PC-9 (cell line): ENCODE measurements around the gene FAM120A. TPM values are rescaled to one million over a fixed set of nuclear protein-coding genes. Genes with fewer than 3 reads are reported as not detected.

Source experiments
- BruUV-seq: library from RNA; stranded (reverse); fragments of 400-500 nt; replicated peaks from 2 replicates; lab custom pipeline; 2021; lab: Mats Ljungman, UMichigan
- CTCF ChIA-PET: fragments of 300-600 bp; sonication (Branson Sonifier 250); formaldehyde crosslinking; loops from one replicate; lab custom pipeline; 2022; ENCODE audit warnings: antibody characterized with exemption; lab: Charles Lee
- POLR2A ChIA-PET: fragments of 300-600 bp; sonication (Branson Sonifier 250); formaldehyde crosslinking; loops from one replicate; lab custom pipeline; 2022; ENCODE audit warnings: antibody characterized with exemption; ENCODE audit not compliant: unreplicated experiment; lab: Charles Lee
- DNase-seq, 2 experiments: peaks; one replicate each; pipeline versions ENCODE4 v3.0.0 to v3.0.0-alpha.2; 2015 to 2022; ENCODE audit warnings: mixed read lengths in 1 of 2
- H2AFZ ChIP-seq: fragments of 200-600 bp; sonication (generic); 2 replicates; pipeline ENCODE4 v1.8.1; 2017; ENCODE audit warnings: antibody characterized with exemption
- H3F3A ChIP-seq: fragments of 200-600 bp; sonication (generic); 2 replicates; pipeline ENCODE4 v1.8.1; 2017; ENCODE audit warnings: antibody characterized with exemption, mild to moderate bottlenecking, low read depth; ENCODE audit not compliant: insufficient read depth
- H3K27ac ChIP-seq: fragments of 200-600 bp; sonication (generic); 2 replicates; pipeline ENCODE4 v1.6.1; 2016; ENCODE audit warnings: mixed run types
- H3K27me3 ChIP-seq: fragments of 200-600 bp; sonication (generic); 2 replicates; pipeline ENCODE4 v1.6.1; 2016; ENCODE audit warnings: low read depth, mixed run types; ENCODE audit not compliant: insufficient read depth
- H3K36me3 ChIP-seq: fragments of 200-600 bp; sonication (generic); 2 replicates; pipeline ENCODE4 v1.6.1; 2016; ENCODE audit warnings: low read depth, mixed run types
- H3K4me1 ChIP-seq: fragments of 200-600 bp; sonication (generic); replicated peaks from 2 replicates; pipeline ENCODE4 v1.6.1; 2016; ENCODE audit warnings: mixed run types; ENCODE audit not compliant: insufficient read depth
- H3K4me2 ChIP-seq: fragments of 200-600 bp; sonication (generic); 2 replicates; pipeline ENCODE4 v1.6.1; 2017; ENCODE audit warnings: mixed run types
- H3K4me3 ChIP-seq: fragments of 200-600 bp; sonication (generic); 2 replicates; pipeline ENCODE4 v1.6.1; 2016; ENCODE audit warnings: mixed run types
- H3K79me2 ChIP-seq: fragments of 200-600 bp; sonication (generic); 2 replicates; pipeline ENCODE4 v1.6.1; 2017; ENCODE audit warnings: low read depth, mixed run types
- H3K9me2 ChIP-seq: fragments of 200-600 bp; sonication (generic); 2 replicates; pipeline ENCODE4 v1.8.1; 2017; ENCODE audit warnings: mild to moderate bottlenecking; ENCODE audit not compliant: insufficient read depth
- H3K9me3 ChIP-seq: fragments of 200-600 bp; sonication (generic); 2 replicates; pipeline ENCODE4 v1.8.1; 2016; ENCODE audit warnings: low read depth; ENCODE audit not compliant: insufficient read depth
- H4K20me1 ChIP-seq: fragments of 200-600 bp; sonication (generic); 2 replicates; pipeline ENCODE4 v1.8.1; 2017; ENCODE audit not compliant: insufficient read depth
- EZH2 ChIP-seq: fragments of 200-600 bp; sonication (generic); IDR thresholded peaks from 2 replicates; pipeline ENCODE4 v1.8.0; 2017; ENCODE audit warnings: antibody characterized with exemption, low read depth
- intact Hi-C: fragments of 100-400 bp; cut with micrococcal nuclease; formaldehyde crosslinking; loops from one replicate; pipeline ENCODE4 v1.10.0; 2022; ENCODE audit not compliant: unreplicated experiment
- total RNA-seq: library from RNA; stranded (reverse); gene quantifications from 2 replicates; pipeline ENCODE4 v1.2.3, GENCODE V29; 2021
- TF ChIP-seq, protein P1 (sequence below): fragments of 200-600 bp; sonication (generic); conservative IDR thresholded peaks from 2 replicates; pipeline ENCODE4 v1.6.1; 2017; ENCODE audit warnings: mixed run types, antibody characterized with exemption, mild to moderate bottlenecking, moderate library complexity

The FAM120A gene
- total RNA-seq, 1 experiment from 2014 or later, result 171 TPM

DNA sequence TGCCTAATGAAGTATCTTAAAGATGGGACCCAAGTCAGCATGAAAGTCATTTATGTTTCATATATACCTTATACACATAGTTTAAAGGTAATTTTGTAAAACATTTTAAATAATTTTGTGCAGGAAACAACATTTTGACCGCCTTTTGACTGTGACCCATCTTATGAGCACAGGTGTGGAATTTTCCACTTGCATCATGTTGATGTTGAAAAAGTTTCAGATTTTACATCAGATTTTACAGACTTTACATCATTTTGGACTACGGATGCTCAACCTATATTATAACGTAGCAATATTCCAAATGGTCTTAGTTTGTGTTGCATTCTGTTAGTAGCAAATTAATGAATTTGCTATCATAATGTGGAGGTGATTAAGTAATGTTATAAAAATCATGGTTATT, 23.6 kb downstream of the FAM120A start:
- no peak overlapping the region for H2AFZ ChIP-seq
- H3K27me3 ChIP-seq, result no peaks in the 10 kb centered on the region
- no peak overlapping the region for H3K4me3 ChIP-seq
- H3K27ac ChIP-seq, result no peak overlapping the region
- intact Hi-C loops, result no loop called here
- TF ChIP-seq EZH2, result no peak
- TF ChIP-seq, protein P1, sequence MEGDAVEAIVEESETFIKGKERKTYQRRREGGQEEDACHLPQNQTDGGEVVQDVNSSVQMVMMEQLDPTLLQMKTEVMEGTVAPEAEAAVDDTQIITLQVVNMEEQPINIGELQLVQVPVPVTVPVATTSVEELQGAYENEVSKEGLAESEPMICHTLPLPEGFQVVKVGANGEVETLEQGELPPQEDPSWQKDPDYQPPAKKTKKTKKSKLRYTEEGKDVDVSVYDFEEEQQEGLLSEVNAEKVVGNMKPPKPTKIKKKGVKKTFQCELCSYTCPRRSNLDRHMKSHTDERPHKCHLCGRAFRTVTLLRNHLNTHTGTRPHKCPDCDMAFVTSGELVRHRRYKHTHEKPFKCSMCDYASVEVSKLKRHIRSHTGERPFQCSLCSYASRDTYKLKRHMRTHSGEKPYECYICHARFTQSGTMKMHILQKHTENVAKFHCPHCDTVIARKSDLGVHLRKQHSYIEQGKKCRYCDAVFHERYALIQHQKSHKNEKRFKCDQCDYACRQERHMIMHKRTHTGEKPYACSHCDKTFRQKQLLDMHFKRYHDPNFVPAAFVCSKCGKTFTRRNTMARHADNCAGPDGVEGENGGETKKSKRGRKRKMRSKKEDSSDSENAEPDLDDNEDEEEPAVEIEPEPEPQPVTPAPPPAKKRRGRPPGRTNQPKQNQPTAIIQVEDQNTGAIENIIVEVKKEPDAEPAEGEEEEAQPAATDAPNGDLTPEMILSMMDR, result no peak
- no TSS peak for BruUV-seq
- H3K4me1 ChIP-seq, result peaks cover 22% of the 10 kb centered on the region
- peaks cover 26% of the 10 kb centered on the region for H3F3A ChIP-seq
- no peak overlapping the region for H3K4me2 ChIP-seq
- H3K36me3 ChIP-seq, result peaks cover 40% of the 10 kb centered on the region
- no peaks in the 10 kb centered on the region for H3K9me2 ChIP-seq
- no peak for DNase-seq
- ChIA-PET CTCF (no interaction called here), POLR2A (no interaction called here)
- H3K79me2 ChIP-seq, result peaks cover 85% of the 10 kb centered on the region
- no peaks in the 10 kb centered on the region for H4K20me1 ChIP-seq
- no peaks in the 10 kb centered on the region for H3K9me3 ChIP-seq

GRCh38 chr9:93475856-93476255, 24.4 kb downstream of the FAM120A start:
- TF ChIP-seq, protein P1, result no peak
- TF ChIP-seq EZH2, result no peak
- Histone ChIP-seq H2AFZ (no peak overlapping the region), H3K79me2 (peaks cover 85% of the 10 kb centered on the region), H3K4me1 (peaks cover 22% of the 10 kb centered on the region), H3K9me3 (no peaks in the 10 kb centered on the region), H3K4me2 (no peak overlapping the region), H3K27ac (no peak overlapping the region), H3K4me3 (no peak overlapping the region), H4K20me1 (no peaks in the 10 kb centered on the region), H3K36me3 (peaks cover 38% of the 10 kb centered on the region), H3F3A (peaks cover 26% of the 10 kb centered on the region), H3K27me3 (no peaks in the 10 kb centered on the region), H3K9me2 (no peaks in the 10 kb centered on the region)
- DNase-seq, result no peak
- ChIA-PET POLR2A (no interaction called here), CTCF (no interaction called here)
- intact Hi-C loops, result no loop called here
- no TSS peak for BruUV-seq

DNA sequence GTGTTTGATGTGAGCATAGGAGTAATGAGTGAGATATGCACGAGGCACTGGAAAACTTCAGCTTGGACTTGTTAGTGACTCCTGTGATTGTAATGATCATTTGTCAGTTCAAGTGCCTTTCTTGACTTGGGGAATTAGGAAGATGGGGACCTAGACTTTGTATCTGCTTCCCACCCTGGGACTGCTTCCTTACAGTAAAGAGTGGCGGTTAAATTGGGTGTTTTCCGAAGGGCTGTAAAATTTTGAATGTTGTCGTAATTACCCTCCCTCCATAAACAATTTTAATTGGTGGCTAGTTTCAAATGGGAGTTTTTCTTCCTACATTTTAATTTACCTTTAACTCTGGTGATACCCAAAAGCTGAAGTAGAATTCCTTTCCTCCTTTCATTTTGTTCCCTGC, 25.4 kb downstream of the FAM120A start:
- Histone ChIP-seq H3F3A (peaks cover 23% of the 10 kb centered on the region), H3K9me3 (no peaks in the 10 kb centered on the region), H4K20me1 (no peaks in the 10 kb centered on the region), H3K36me3 (peaks cover 29% of the 10 kb centered on the region; the same call in 1 of the 2 replicates), H3K4me3 (no peak overlapping the region), H3K27me3 (no peaks in the 10 kb centered on the region), H3K9me2 (no peaks in the 10 kb centered on the region), H2AFZ (no peak overlapping the region), H3K79me2 (peaks cover 85% of the 10 kb centered on the region), H3K4me2 (no peak overlapping the region), H3K4me1 (peaks cover 20% of the 10 kb centered on the region), H3K27ac (no peak overlapping the region)
- ChIA-PET CTCF (interaction anchor here (0.5 kb wide), 1 partner anchor 259 kb away, joined by 3 read pairs; no protein-coding TSS in a partner anchor), POLR2A (no interaction called here)
- no TSS peak for BruUV-seq
- DNase-seq, result no peak
- TF ChIP-seq, protein P1, result no peak
- no peak for TF ChIP-seq EZH2
- intact Hi-C loops, result no loop called here
